ENCODE results near the gene KLF7. TPM values are rescaled to one million over a fixed set of nuclear protein-coding genes. Genes with fewer than 3 reads are reported as not detected.

KLF7 gene
- total RNA-seq, 2 donors from 2014 or later, result 64.2 to 64.5 TPM

- DNase-seq (ENCODE audit: low spot score), result no peak
Measured at GRCh38 chr2:207082619-207083018, 83.1 kb downstream of the KLF7 start.

GRCh38 chr2:207078186-207078798 is 87.5 kb downstream of the KLF7 start:
- no peak for DNase-seq (ENCODE audit: low spot score)
- intact Hi-C loops (cut with DNase I), result no loop called here

More at GRCh38 chr2:207082619-207083018, 83.1 kb downstream of the KLF7 start:
- intact Hi-C loops (cut with DNase I), result no loop called here

GRCh38 chr2:207077266-207077665 is 88.5 kb downstream of the KLF7 start:
- intact Hi-C loops (cut with DNase I), result no loop called here

GRCh38 chr2:207075456-207075855 is 90.3 kb downstream of the KLF7 start:
- DNase-seq (ENCODE audit: low spot score), result no peak

More at GRCh38 chr2:207077266-207077665, 88.5 kb downstream of the KLF7 start:
- no peak for DNase-seq (ENCODE audit: low spot score)

GRCh38 chr2:207073801-207074678 is 91.7 kb downstream of the KLF7 start:
- intact Hi-C loops (cut with DNase I), result no loop called here
- DNase-seq (ENCODE audit: low spot score), result no peak

More at GRCh38 chr2:207075456-207075855, 90.3 kb downstream of the KLF7 start:
- intact Hi-C loops (cut with DNase I), result no loop called here

GRCh38 chr2:207073412-207073800 is 92.3 kb downstream of the KLF7 start:
- DNase-seq (ENCODE audit: low spot score), result no peak
- intact Hi-C loops (cut with DNase I), result no loop called here

GRCh38 chr2:207072571-207072970 is 93.2 kb downstream of the KLF7 start:
- intact Hi-C loops (cut with DNase I), result no loop called here
- no peak for DNase-seq (ENCODE audit: low spot score)

- DNase-seq (ENCODE audit: low spot score), result no peak
- intact Hi-C loops (cut with DNase I), result no loop called here
Measured at GRCh38 chr2:207071820-207072219, 93.9 kb downstream of the KLF7 start.

GRCh38 chr2:207067473-207067872 is 98.3 kb downstream of the KLF7 start:
- DNase-seq (ENCODE audit: low spot score), result no peak

GRCh38 chr2:207066791-207067460 is 98.8 kb downstream of the KLF7 start:
- no peak for DNase-seq (ENCODE audit: low spot score)
- intact Hi-C loops (cut with DNase I), result no loop called here

More at GRCh38 chr2:207067473-207067872, 98.3 kb downstream of the KLF7 start:
- intact Hi-C loops (cut with DNase I), result no loop called here

- intact Hi-C loops (cut with DNase I), result no loop called here
- no peak for DNase-seq (ENCODE audit: low spot score)
Measured at GRCh38 chr2:207066166-207066565, 99.6 kb downstream of the KLF7 start.

- intact Hi-C loops (cut with DNase I), result no loop called here
- no peak for DNase-seq (ENCODE audit: low spot score)
Measured at GRCh38 chr2:207064128-207064690, 101.5 kb downstream of the KLF7 start.

GRCh38 chr2:207061181-207061580 is 104.6 kb downstream of the KLF7 start:
- no peak for DNase-seq (ENCODE audit: low spot score)
- intact Hi-C loops (cut with DNase I), result no loop called here

- intact Hi-C loops (cut with DNase I), result no loop called here
Measured at GRCh38 chr2:207055257-207055656, 110.5 kb downstream of the KLF7 start.

GRCh38 chr2:207054521-207054920 is 111.2 kb downstream of the KLF7 start:
- DNase-seq (ENCODE audit: low spot score), result no peak
- intact Hi-C loops (cut with DNase I), result no loop called here

More at GRCh38 chr2:207055257-207055656, 110.5 kb downstream of the KLF7 start:
- no peak for DNase-seq (ENCODE audit: low spot score)

- intact Hi-C loops (cut with DNase I), result no loop called here
Measured at GRCh38 chr2:207051385-207051965, 114.3 kb downstream of the KLF7 start.

GRCh38 chr2:207049122-207049521 is 116.6 kb downstream of the KLF7 start:
- intact Hi-C loops (cut with DNase I), result loop anchor here in 1 of 2 donors (10.0 kb wide), 1 partner anchor 426 kb away; no protein-coding TSS in a partner anchor
- DNase-seq (ENCODE audit: low spot score), result no peak

More at GRCh38 chr2:207051385-207051965, 114.3 kb downstream of the KLF7 start:
- no peak for DNase-seq (ENCODE audit: low spot score)

GRCh38 chr2:207048416-207048815 is 117.3 kb downstream of the KLF7 start:
- intact Hi-C loops (cut with DNase I), result loop anchor here in 1 of 2 donors (10.0 kb wide), 1 partner anchor 426 kb away; no protein-coding TSS in a partner anchor
- DNase-seq (ENCODE audit: low spot score), result no peak

GRCh38 chr2:207046724-207047123 is 119.0 kb downstream of the KLF7 start:
- intact Hi-C loops (cut with DNase I), result loop anchor here in 1 of 2 donors (10.0 kb wide), 1 partner anchor 428 kb away; no protein-coding TSS in a partner anchor
- DNase-seq (ENCODE audit: low spot score), result no peak

Data from posterior vena cava (tissue), 2 donors.